IMR-90 (cell line): Measurements from ENCODE around the gene TWIST2. TPM values are rescaled to one million over a fixed set of nuclear protein-coding genes. Genes with fewer than 3 reads are reported as not detected.

Experiments
- ATAC-seq: fragments of 200-7000 bp; cut with Tn5 transposase; 2 replicates; pipeline ENCODE4 v1.9.1; 2020; ENCODE audit warnings: low read depth, mild to moderate bottlenecking, moderate library complexity
- BruUV-seq: library from RNA; stranded (reverse); fragments of 400-500 nt; replicated peaks from 2 replicates; lab custom pipeline; 2021; lab: Mats Ljungman, UMichigan
- CTCF ChIA-PET: fragments of 300-600 bp; formaldehyde crosslinking; extraction: SDS; loops from one replicate; lab custom pipeline; 2021; ENCODE audit warnings: antibody characterized with exemption; lab: Yijun Ruan, JAX
- POLR2A ChIA-PET: fragments of 300-600 bp; sonication (Branson Sonifier 250); formaldehyde crosslinking; loops from one replicate; lab custom pipeline; 2022; ENCODE audit warnings: antibody characterized with exemption; ENCODE audit not compliant: unreplicated experiment; lab: Charles Lee
- DNase-seq: peaks from one replicate; pipeline ENCODE4 v3.0.0; 2013
- H2AFZ ChIP-seq: replicated peaks from 2 replicates; pipeline ENCODE3; 2013; ENCODE audit warnings: low read length, mild to moderate bottlenecking; ENCODE audit not compliant: poor library complexity
- H2AK5ac ChIP-seq: 2 replicates; pipeline ENCODE4 v1.6.1; 2013; ENCODE audit warnings: low read depth, low read length, inconsistent platforms
- H2AK9ac ChIP-seq: replicated peaks from 2 replicates; pipeline ENCODE3; 2013; ENCODE audit warnings: mild to moderate bottlenecking, low read depth, low read length, moderate library complexity; ENCODE audit not compliant: poor library complexity
- H2BK120ac ChIP-seq: 2 replicates; pipeline ENCODE4 v1.6.1; 2013; ENCODE audit warnings: low read depth, low read length, inconsistent platforms
- H2BK15ac ChIP-seq: 3 replicates; pipeline ENCODE4 v1.6.1; 2013; ENCODE audit warnings: low read depth, low read length, inconsistent platforms
- H2BK20ac ChIP-seq: 2 replicates; pipeline ENCODE4 v1.6.1; 2013; ENCODE audit warnings: low read depth, mild to moderate bottlenecking, inconsistent platforms, low read length, moderate library complexity
- H2BK5ac ChIP-seq: 2 replicates; pipeline ENCODE4 v1.6.1; 2013; ENCODE audit warnings: mild to moderate bottlenecking, low read depth, low read length, inconsistent platforms; ENCODE audit not compliant: poor library complexity, severe bottlenecking
- H3K14ac ChIP-seq: replicated peaks from 2 replicates; pipeline ENCODE4 v1.6.1; 2013; ENCODE audit warnings: low read depth, low read length, inconsistent platforms
- H3K18ac ChIP-seq: 2 replicates; pipeline ENCODE4 v1.6.1; 2013; ENCODE audit warnings: low read depth, low read length, control low read depth
- H3K23ac ChIP-seq: 2 replicates; pipeline ENCODE4 v1.6.1; 2013; ENCODE audit warnings: low read depth, low read length, inconsistent platforms
- H3K27ac ChIP-seq: 2 replicates; pipeline ENCODE4 v1.5.1; 2013; ENCODE audit warnings: mild to moderate bottlenecking, control low read depth, low read length; ENCODE audit not compliant: insufficient read depth
- H3K27me3 ChIP-seq: 2 replicates; pipeline ENCODE4 v1.6.1; 2013; ENCODE audit warnings: low read length; ENCODE audit not compliant: control insufficient read depth, insufficient read depth
- H3K36me3 ChIP-seq: 2 replicates; pipeline ENCODE4 v1.6.1; 2013; ENCODE audit warnings: low read length, mixed read lengths; ENCODE audit not compliant: control insufficient read depth, insufficient read depth
- H3K4ac ChIP-seq: 2 replicates; pipeline ENCODE4 v1.6.1; 2013; ENCODE audit warnings: low read depth, low read length, inconsistent platforms
- H3K4me1 ChIP-seq: 2 replicates; pipeline ENCODE4 v1.6.1; 2013; ENCODE audit warnings: low read length, mixed read lengths; ENCODE audit not compliant: control insufficient read depth, insufficient read depth
- H3K4me2 ChIP-seq: 2 replicates; pipeline ENCODE4 v1.6.1; 2013; ENCODE audit warnings: low read depth, mild to moderate bottlenecking, control low read depth, low read length, moderate library complexity
- H3K4me3 ChIP-seq: 2 replicates; pipeline ENCODE4 v1.5.1; 2013; ENCODE audit warnings: low read depth, mild to moderate bottlenecking, control low read depth, low read length, moderate library complexity; ENCODE audit not compliant: insufficient read depth
- H3K56ac ChIP-seq: 2 replicates; pipeline ENCODE4 v1.6.1; 2013; ENCODE audit warnings: low read length, inconsistent platforms; ENCODE audit not compliant: insufficient read depth; ENCODE audit errors: extremely low read depth
- H3K79me1 ChIP-seq, 2 experiments: 2 replicates each; pipeline ENCODE4 v1.6.1; 2013; ENCODE audit warnings: low read length in 2 of 2, inconsistent platforms in 1 of 2, low read depth in 1 of 2
- H3K9ac ChIP-seq: 2 replicates; pipeline ENCODE4 v1.6.1; 2013; ENCODE audit warnings: low read depth, low read length, control low read depth
- H3K9me1 ChIP-seq: 2 replicates; pipeline ENCODE4 v1.6.1; 2013; ENCODE audit warnings: low read length, inconsistent platforms; ENCODE audit not compliant: insufficient read depth
- H3K9me3 ChIP-seq: 2 replicates; pipeline ENCODE4 v1.6.1; 2013; ENCODE audit warnings: low read length; ENCODE audit not compliant: control insufficient read depth, insufficient read depth
- H4K20me1 ChIP-seq: 2 replicates; pipeline ENCODE4 v1.6.1; 2013; ENCODE audit warnings: low read length, inconsistent platforms; ENCODE audit not compliant: insufficient read depth
- H4K5ac ChIP-seq: 2 replicates; pipeline ENCODE4 v1.6.1; 2013; ENCODE audit warnings: mild to moderate bottlenecking, low read depth, low read length, control low read depth
- H4K8ac ChIP-seq, 2 experiments: 2 replicates each; pipeline ENCODE4 v1.6.1; 2013; ENCODE audit warnings: low read depth in 2 of 2, low read length in 2 of 2, control low read depth in 1 of 2, inconsistent platforms in 1 of 2
- H4K91ac ChIP-seq: 2 replicates; pipeline ENCODE4 v1.6.1; 2013; ENCODE audit warnings: low read depth, low read length, inconsistent platforms; ENCODE audit not compliant: insufficient read depth
- CEBPB ChIP-seq: IDR thresholded peaks from 2 replicates; pipeline ENCODE4 v1.6.1; 2012; ENCODE audit warnings: low read depth, low read length, improper control_type of control experiment
- CHD1 ChIP-seq: IDR thresholded peaks from 2 replicates; pipeline ENCODE4 v1.6.1; 2012; ENCODE audit warnings: low read depth, low read length, improper control_type of control experiment
- FOS ChIP-seq: fragments of 150-350 bp; IDR thresholded peaks from 2 replicates; pipeline ENCODE4 v1.6.1; 2016; ENCODE audit warnings: low read depth, low read length
- MAFK ChIP-seq: IDR thresholded peaks from 2 replicates; pipeline ENCODE4 v1.6.1; 2012; ENCODE audit warnings: low read depth, low read length, improper control_type of control experiment
- MXI1 ChIP-seq: IDR thresholded peaks from 2 replicates; pipeline ENCODE4 v1.6.1; 2012; ENCODE audit warnings: low read depth, mild to moderate bottlenecking, low read length, moderate library complexity, borderline replicate concordance
- NFE2L2 ChIP-seq: fragments of 150-350 bp; IDR thresholded peaks from 2 replicates; pipeline ENCODE4 v1.6.1; 2016; ENCODE audit warnings: low read depth, mild to moderate bottlenecking, low read length
- POLR2A ChIP-seq: IDR thresholded peaks from 2 replicates; pipeline ENCODE4 v1.6.1; 2012; ENCODE audit warnings: mild to moderate bottlenecking, low read depth, low read length
- RAD21 ChIP-seq: IDR thresholded peaks from 2 replicates; pipeline ENCODE4 v1.6.1; 2012; ENCODE audit warnings: low read length, improper control_type of control experiment
- RCOR1 ChIP-seq: IDR thresholded peaks from 2 replicates; pipeline ENCODE4 v1.6.1; 2012; ENCODE audit warnings: mild to moderate bottlenecking, low read length, improper control_type of control experiment; ENCODE audit not compliant: insufficient replicate concordance
- RFX5 ChIP-seq: IDR thresholded peaks from 2 replicates; pipeline ENCODE4 v1.8.0; 2012; ENCODE audit warnings: low read depth, mild to moderate bottlenecking, low read length, moderate library complexity
- SMC3 ChIP-seq: fragments of 150-350 bp; IDR thresholded peaks from 2 replicates; pipeline ENCODE4 v1.6.1; 2016; ENCODE audit warnings: low read depth, mild to moderate bottlenecking, antibody characterized with exemption, low read length, moderate library complexity
- WGBS, 2 experiments: methylation state at CpG; one replicate each; pipeline versions ENCODE4 v1.1.5 to v1.1.7; 2013; ENCODE audit warnings: missing lambda C conversion rate in 2 of 2; ENCODE audit not compliant: insufficient read length in 1 of 2; ENCODE audit errors: extremely low coverage in 2 of 2; 5-methylcytosine and 5-hydroxymethylcytosine counted together
- dilution Hi-C: fragments of 300-500 bp; cut with HindIII; formaldehyde crosslinking; loops from one replicate; pipeline ENCODE4 v1.14.3; 2018; ENCODE audit warnings: low sequenced_read_pairs; ENCODE audit not compliant: unreplicated experiment
- in situ Hi-C: fragments of 300-500 bp; cut with MboI; formaldehyde crosslinking; loops from 3 replicates; pipeline ENCODE4 v1.14.3; 2019; ENCODE audit warnings: low sequenced_read_pairs, inconsistent platforms, mixed read lengths
- intact Hi-C: fragments of 100-400 bp; cut with micrococcal nuclease; formaldehyde crosslinking; loops from 2 replicates; pipeline ENCODE4 v1.10.0; 2022
- polyA plus RNA-seq, 3 experiments: library from polyadenylated mRNA; depleted of rRNA; stranded (reverse); fragments of >200 nt; gene quantifications; 2 replicates each; pipeline ENCODE4 v1.2.3, GENCODE V29; 2012; ENCODE audit warnings: low replicate concordance in 1 of 3
- total RNA-seq: library from RNA; depleted of rRNA; stranded (reverse); fragments of >200 nt; gene quantifications from 2 replicates; pipeline ENCODE4 v1.2.3, GENCODE V29; 2012
- TF ChIP-seq, protein P1 (sequence below): conservative IDR thresholded peaks from 2 replicates; pipeline ENCODE4 v1.5.1; 2012; ENCODE audit warnings: mild to moderate bottlenecking, low read depth, low read length, improper control_type of control experiment
- TF ChIP-seq, protein P2 (sequence below): fragments of 150-350 bp; IDR thresholded peaks from 2 replicates; pipeline ENCODE4 v1.6.1; 2016; ENCODE audit warnings: low read depth, mild to moderate bottlenecking, low read length, moderate library complexity, borderline replicate concordance

The TWIST2 gene
- total and polyA plus RNA-seq, 2 of the 4 experiments (the other 2 are of a cell fraction): 9.3 to 33.6 TPM

DNA sequence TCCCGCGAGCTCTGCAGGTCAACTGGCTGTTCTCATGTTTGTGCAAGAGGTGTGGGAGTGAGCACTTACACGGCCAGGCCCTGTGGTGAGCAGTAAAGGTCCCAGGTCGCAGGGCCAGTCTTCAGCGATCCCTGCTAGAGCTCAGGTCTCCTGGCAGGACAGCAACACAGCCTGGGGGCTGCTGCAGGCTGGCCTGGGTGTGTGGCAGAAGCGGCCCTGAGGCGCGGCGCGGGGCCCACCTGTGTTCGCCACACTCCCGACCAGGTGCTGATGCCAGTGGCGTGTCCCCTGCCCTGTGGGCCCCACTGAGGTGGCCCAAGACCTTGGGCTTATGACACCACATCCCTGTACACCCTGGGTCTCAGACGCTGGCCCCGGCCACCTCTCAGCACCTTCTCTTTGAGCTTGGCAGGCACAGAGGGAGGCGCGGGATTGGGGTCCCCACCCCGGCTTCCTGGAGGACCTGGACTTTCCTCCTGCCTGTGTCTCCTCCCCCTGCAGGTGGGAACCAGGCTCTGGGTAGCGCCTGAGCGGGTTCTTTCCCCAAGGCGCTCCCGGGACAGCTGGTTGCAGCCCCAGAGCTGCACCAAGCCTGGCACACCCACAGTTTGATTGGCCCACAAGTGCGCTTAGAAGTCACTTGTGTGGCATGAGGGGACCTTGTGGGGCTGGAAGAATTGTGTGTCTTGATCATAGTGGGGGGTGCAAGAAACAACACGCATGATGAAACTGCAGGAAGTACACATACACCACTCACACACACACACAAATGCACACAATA, 59.2 kb downstream of the TWIST2 start:
- TF ChIP-seq SMC3: no peak
- TF ChIP-seq CEBPB: no peak
- TF ChIP-seq FOS: no peak
- TF ChIP-seq POLR2A: no peak
- TF ChIP-seq RFX5: no peak
- no peak for TF ChIP-seq RAD21
- no peak for TF ChIP-seq MXI1
- TF ChIP-seq, protein P1, sequence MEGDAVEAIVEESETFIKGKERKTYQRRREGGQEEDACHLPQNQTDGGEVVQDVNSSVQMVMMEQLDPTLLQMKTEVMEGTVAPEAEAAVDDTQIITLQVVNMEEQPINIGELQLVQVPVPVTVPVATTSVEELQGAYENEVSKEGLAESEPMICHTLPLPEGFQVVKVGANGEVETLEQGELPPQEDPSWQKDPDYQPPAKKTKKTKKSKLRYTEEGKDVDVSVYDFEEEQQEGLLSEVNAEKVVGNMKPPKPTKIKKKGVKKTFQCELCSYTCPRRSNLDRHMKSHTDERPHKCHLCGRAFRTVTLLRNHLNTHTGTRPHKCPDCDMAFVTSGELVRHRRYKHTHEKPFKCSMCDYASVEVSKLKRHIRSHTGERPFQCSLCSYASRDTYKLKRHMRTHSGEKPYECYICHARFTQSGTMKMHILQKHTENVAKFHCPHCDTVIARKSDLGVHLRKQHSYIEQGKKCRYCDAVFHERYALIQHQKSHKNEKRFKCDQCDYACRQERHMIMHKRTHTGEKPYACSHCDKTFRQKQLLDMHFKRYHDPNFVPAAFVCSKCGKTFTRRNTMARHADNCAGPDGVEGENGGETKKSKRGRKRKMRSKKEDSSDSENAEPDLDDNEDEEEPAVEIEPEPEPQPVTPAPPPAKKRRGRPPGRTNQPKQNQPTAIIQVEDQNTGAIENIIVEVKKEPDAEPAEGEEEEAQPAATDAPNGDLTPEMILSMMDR: no peak
- TF ChIP-seq NFE2L2: no peak
- no peak for TF ChIP-seq MAFK
- TF ChIP-seq CHD1: no peak
- TF ChIP-seq RCOR1: no peak
- TF ChIP-seq, protein P2, sequence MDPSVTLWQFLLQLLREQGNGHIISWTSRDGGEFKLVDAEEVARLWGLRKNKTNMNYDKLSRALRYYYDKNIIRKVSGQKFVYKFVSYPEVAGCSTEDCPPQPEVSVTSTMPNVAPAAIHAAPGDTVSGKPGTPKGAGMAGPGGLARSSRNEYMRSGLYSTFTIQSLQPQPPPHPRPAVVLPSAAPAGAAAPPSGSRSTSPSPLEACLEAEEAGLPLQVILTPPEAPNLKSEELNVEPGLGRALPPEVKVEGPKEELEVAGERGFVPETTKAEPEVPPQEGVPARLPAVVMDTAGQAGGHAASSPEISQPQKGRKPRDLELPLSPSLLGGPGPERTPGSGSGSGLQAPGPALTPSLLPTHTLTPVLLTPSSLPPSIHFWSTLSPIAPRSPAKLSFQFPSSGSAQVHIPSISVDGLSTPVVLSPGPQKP: no peak
- Histone ChIP-seq H3K4me1 (peaks cover 5% of the 10 kb centered on the region; the same call in 1 of the 2 replicates), H3K14ac (no peak overlapping the region), H4K8ac (no peak overlapping the region), H2BK120ac (no peak overlapping the region), H3K56ac (no peak overlapping the region), H2AK9ac (peak overlapping the region; percentile 47), H3K18ac (no peak overlapping the region), H3K4me2 (no peak overlapping the region), H2BK15ac (no peak overlapping the region), H3K4me3 (no peak overlapping the region), H3K9ac (no peak overlapping the region), H3K36me3 (peaks cover 19% of the 10 kb centered on the region), H2BK20ac (no peak overlapping the region), H3K23ac (no peak overlapping the region), H3K79me1 (peaks cover 38 to 58% of the 10 kb centered on the region in 2 experiments), H3K27ac (no peak overlapping the region), H4K20me1 (peaks cover 33% of the 10 kb centered on the region; the same call in 1 of the 2 replicates), H3K9me1 (peaks cover 56% of the 10 kb centered on the region), H2AFZ (no peak overlapping the region), H2AK5ac (no peak overlapping the region), H4K91ac (no peak overlapping the region), H3K9me3 (no peaks in the 10 kb centered on the region), H4K5ac (no peak overlapping the region), H2BK5ac (peak overlapping the region; percentile 93), H3K4ac (no peak overlapping the region), H3K27me3 (no peaks in the 10 kb centered on the region)
- intact Hi-C loops: no loop called here
- ATAC-seq: no peak
- no peak for DNase-seq
- WGBS, 2 experiments: no CpG with 5 or more reads among the region's 24 CpGs
- ChIA-PET POLR2A (no interaction called here), CTCF (no interaction called here)
- BruUV-seq: no TSS peak
- in situ Hi-C loops: no loop called here
- dilution Hi-C loops: no loop called here
